ENCODE results near the gene CHST3.

DNA sequence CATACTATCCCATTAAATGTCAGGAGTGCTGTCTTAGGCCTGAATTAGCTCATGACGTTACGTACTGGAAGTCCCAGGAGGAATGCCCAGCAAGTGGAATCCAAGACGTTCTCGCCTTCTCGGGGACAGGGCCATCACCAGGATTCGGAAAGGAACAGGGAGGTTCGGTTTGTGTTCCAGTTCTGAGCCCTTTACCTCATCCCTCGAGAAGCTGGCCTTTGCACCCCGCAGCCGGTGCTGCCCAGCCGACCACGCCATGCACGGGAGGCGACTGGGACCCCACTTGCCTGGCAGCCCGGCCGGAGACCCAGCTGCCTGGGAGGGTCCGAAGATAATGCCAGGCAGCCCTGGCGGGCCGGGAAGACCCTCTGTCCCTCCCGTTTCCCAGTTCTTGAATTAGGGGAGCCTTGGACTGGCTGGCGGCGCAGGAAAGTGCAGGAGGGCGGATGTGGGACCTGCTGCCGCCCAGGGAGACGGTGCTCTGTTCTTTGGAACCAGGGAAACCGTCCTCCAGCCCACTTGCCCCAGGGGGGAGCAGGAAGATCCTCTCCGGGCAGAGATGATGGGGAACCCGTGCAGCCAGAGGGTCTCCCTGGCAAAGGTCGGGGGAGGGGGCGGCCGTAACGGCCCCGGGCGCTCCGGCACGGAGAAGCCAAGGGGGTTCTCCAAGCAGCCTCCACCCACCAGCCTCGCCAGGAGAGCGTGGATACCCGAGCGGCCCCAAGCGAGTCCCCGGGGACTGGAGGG lies 671 bp upstream of the CHST3 start:
- TF ChIP-seq POLR2A (IDR thresholded peaks at IDR 0.05; ENCODE audit: low read depth, low read length) (no peak), POLR2AphosphoS5 (IDR thresholded peaks at IDR 0.05; ENCODE audit: low read depth, low read length) (no peak), TAF1 (IDR thresholded peaks at IDR 0.05; ENCODE audit: low read depth, low read length) (no peak), POU2F2 (IDR thresholded peaks at IDR 0.05; ENCODE audit: low read depth, low read length) (no peak), SPI1 (IDR thresholded peaks at IDR 0.05; ENCODE audit: low read depth, low read length) (no peak)
